Activated T-helper 17 cell treated with anti-CD3 and anti-CD28 coated beads, Interleukin-2, amount 50 U/mL, for 72 hours (primary cell): ENCODE measurements around the gene RPS6KA2. TPM values are rescaled to one million over a fixed set of nuclear protein-coding genes. Genes with fewer than 3 reads are reported as not detected.

Experiments
- ATAC-seq: fragments of 150-1000 bp; cut with Tn5 transposase; replicated peaks from 2 replicates; pipeline ENCODE4 v1.10.0; 2021; ENCODE audit warnings: mild to moderate bottlenecking, moderate library complexity
- H3K27ac Mint-ChIP-seq: one replicate; pipeline ENCODE4 v1.8.0; 2022; ENCODE audit warnings: mixed read lengths
- H3K27me3 Mint-ChIP-seq: one replicate; pipeline ENCODE4 v1.8.0; 2022; ENCODE audit warnings: mixed read lengths
- H3K36me3 Mint-ChIP-seq: one replicate; pipeline ENCODE4 v1.8.0; 2022; ENCODE audit warnings: low read depth, mild to moderate bottlenecking, mixed read lengths
- H3K4me1 Mint-ChIP-seq: one replicate; pipeline ENCODE4 v1.8.0; 2022; ENCODE audit warnings: mixed read lengths
- H3K4me3 Mint-ChIP-seq: one replicate; pipeline ENCODE4 v1.8.0; 2022; ENCODE audit warnings: mild to moderate bottlenecking, mixed read lengths
- H3K9me3 Mint-ChIP-seq: one replicate; pipeline ENCODE4 v1.8.0; 2022; ENCODE audit warnings: mixed read lengths
- total RNA-seq, 2 donors: library from RNA; stranded (reverse); gene quantifications; one replicate each; pipeline ENCODE4 v1.2.3, GENCODE V29; 2022

Gene RPS6KA2
- total RNA-seq, 2 donors from 2014 or later: 1.3 to 1.5 TPM

- no peaks in the 10 kb centered on the region for H3K4me1 Mint-ChIP-seq
- H3K9me3 Mint-ChIP-seq: peaks cover 5% of the 10 kb centered on the region
- H3K27ac Mint-ChIP-seq: no peak overlapping the region
- H3K27me3 Mint-ChIP-seq: no peaks in the 10 kb centered on the region
- H3K4me3 Mint-ChIP-seq: no peak overlapping the region
- no peaks in the 10 kb centered on the region for H3K36me3 Mint-ChIP-seq
- ATAC-seq: no peak
Measured at GRCh38 chr6:166579237-166579850, 47.7 kb downstream of the RPS6KA2 start.

- ATAC-seq: no peak
Measured at GRCh38 chr6:166578536-166579236, 48.4 kb downstream of the RPS6KA2 start.

GRCh38 chr6:166575205-166575604 is 51.8 kb downstream of the RPS6KA2 start:
- H3K27ac Mint-ChIP-seq: no peak overlapping the region
- ATAC-seq: no peak
- peaks cover 5% of the 10 kb centered on the region for H3K9me3 Mint-ChIP-seq
- no peaks in the 10 kb centered on the region for H3K4me1 Mint-ChIP-seq
- no peaks in the 10 kb centered on the region for H3K27me3 Mint-ChIP-seq
- H3K36me3 Mint-ChIP-seq: no peaks in the 10 kb centered on the region
- no peak overlapping the region for H3K4me3 Mint-ChIP-seq

More at GRCh38 chr6:166578536-166579236, 48.4 kb downstream of the RPS6KA2 start:
- H3K27ac Mint-ChIP-seq: no peak overlapping the region
- H3K9me3 Mint-ChIP-seq: peaks cover 5% of the 10 kb centered on the region
- H3K4me1 Mint-ChIP-seq: no peaks in the 10 kb centered on the region
- no peak overlapping the region for H3K4me3 Mint-ChIP-seq
- no peaks in the 10 kb centered on the region for H3K36me3 Mint-ChIP-seq
- H3K27me3 Mint-ChIP-seq: no peaks in the 10 kb centered on the region

GRCh38 chr6:166573511-166574216 is 53.4 kb downstream of the RPS6KA2 start:
- ATAC-seq: no peak
- Mint-ChIP-seq H3K27me3 (no peaks in the 10 kb centered on the region), H3K36me3 (no peaks in the 10 kb centered on the region), H3K27ac (no peak overlapping the region), H3K4me3 (no peak overlapping the region), H3K9me3 (peaks cover 5% of the 10 kb centered on the region), H3K4me1 (no peaks in the 10 kb centered on the region)

- H3K9me3 Mint-ChIP-seq: peaks cover 5% of the 10 kb centered on the region
- H3K36me3 Mint-ChIP-seq: no peaks in the 10 kb centered on the region
- ATAC-seq: no peak
- H3K4me3 Mint-ChIP-seq: no peak overlapping the region
- H3K27me3 Mint-ChIP-seq: no peaks in the 10 kb centered on the region
- H3K4me1 Mint-ChIP-seq: no peaks in the 10 kb centered on the region
- H3K27ac Mint-ChIP-seq: no peak overlapping the region
Measured at GRCh38 chr6:166572370-166573261, 54.4 kb downstream of the RPS6KA2 start.

- no peaks in the 10 kb centered on the region for H3K27me3 Mint-ChIP-seq
Measured at GRCh38 chr6:166570929-166571713, 55.9 kb downstream of the RPS6KA2 start.

GRCh38 chr6:166569206-166569605 is 57.8 kb downstream of the RPS6KA2 start:
- Mint-ChIP-seq H3K27me3 (no peaks in the 10 kb centered on the region), H3K27ac (no peak overlapping the region), H3K9me3 (no peaks in the 10 kb centered on the region), H3K4me3 (no peak overlapping the region), H3K4me1 (no peaks in the 10 kb centered on the region), H3K36me3 (no peaks in the 10 kb centered on the region)
- no peak for ATAC-seq

More at GRCh38 chr6:166570929-166571713, 55.9 kb downstream of the RPS6KA2 start:
- Mint-ChIP-seq H3K4me3 (no peak overlapping the region), H3K36me3 (no peaks in the 10 kb centered on the region), H3K9me3 (peaks cover 5% of the 10 kb centered on the region), H3K27ac (no peak overlapping the region), H3K4me1 (no peaks in the 10 kb centered on the region)
- ATAC-seq: no peak

- Mint-ChIP-seq H3K27ac (no peak overlapping the region), H3K36me3 (no peaks in the 10 kb centered on the region)
- no peak for ATAC-seq
Measured at GRCh38 chr6:166567813-166568212, 59.2 kb downstream of the RPS6KA2 start.

GRCh38 chr6:166567107-166567506 is 59.9 kb downstream of the RPS6KA2 start:
- Mint-ChIP-seq H3K27ac (no peak overlapping the region), H3K9me3 (no peaks in the 10 kb centered on the region), H3K36me3 (no peaks in the 10 kb centered on the region), H3K27me3 (no peaks in the 10 kb centered on the region), H3K4me3 (no peak overlapping the region), H3K4me1 (no peaks in the 10 kb centered on the region)
- no peak for ATAC-seq

More at GRCh38 chr6:166567813-166568212, 59.2 kb downstream of the RPS6KA2 start:
- Mint-ChIP-seq H3K9me3 (no peaks in the 10 kb centered on the region), H3K4me3 (no peak overlapping the region), H3K4me1 (no peaks in the 10 kb centered on the region), H3K27me3 (no peaks in the 10 kb centered on the region)

- Mint-ChIP-seq H3K9me3 (no peaks in the 10 kb centered on the region), H3K4me1 (no peaks in the 10 kb centered on the region), H3K36me3 (no peaks in the 10 kb centered on the region), H3K4me3 (no peak overlapping the region), H3K27me3 (no peaks in the 10 kb centered on the region), H3K27ac (no peak overlapping the region)
- no peak for ATAC-seq
Measured at GRCh38 chr6:166566026-166567011, 60.7 kb downstream of the RPS6KA2 start.

GRCh38 chr6:166565084-166565967 is 61.7 kb downstream of the RPS6KA2 start:
- H3K4me3 Mint-ChIP-seq: no peak overlapping the region
- H3K27ac Mint-ChIP-seq: no peak overlapping the region
- ATAC-seq: no peak
- H3K36me3 Mint-ChIP-seq: no peaks in the 10 kb centered on the region
- H3K4me1 Mint-ChIP-seq: no peaks in the 10 kb centered on the region
- H3K27me3 Mint-ChIP-seq: no peaks in the 10 kb centered on the region
- no peaks in the 10 kb centered on the region for H3K9me3 Mint-ChIP-seq

GRCh38 chr6:166563805-166564204 is 63.2 kb downstream of the RPS6KA2 start:
- Mint-ChIP-seq H3K9me3 (peaks cover 5% of the 10 kb centered on the region), H3K4me1 (no peaks in the 10 kb centered on the region), H3K4me3 (no peak overlapping the region), H3K27me3 (no peaks in the 10 kb centered on the region), H3K36me3 (no peaks in the 10 kb centered on the region), H3K27ac (no peak overlapping the region)
- no peak for ATAC-seq
